Left lung (tissue), 10 donors: ENCODE results near the gene MYPN. TPM values are rescaled to one million over a fixed set of nuclear protein-coding genes. Genes with fewer than 3 reads are reported as not detected.

Experiments used
- ATAC-seq: fragments of 200-7000 bp; cut with Tn5 transposase; one replicate; pipeline ENCODE4 v1.9.1; 2020; ENCODE audit warnings: moderate library complexity
- DNase-seq, 4 donors: peaks; one replicate each; pipeline ENCODE4 v3.0.0-alpha.2; 2013 to 2020
- H3K27ac ChIP-seq, 2 donors: fragments of 200-600 bp; sonication (generic) in 1 of 2; one replicate each; pipeline versions ENCODE4 v1.5.0 to v1.8.0; 2020 to 2021
- H3K27me3 ChIP-seq, 2 donors: fragments of 200-600 bp; sonication (generic) in 1 of 2; one replicate each; pipeline versions ENCODE4 v1.5.0 to v1.8.0; 2020 to 2021
- H3K36me3 ChIP-seq, 2 donors: fragments of 200-600 bp; sonication (generic) in 1 of 2; one replicate each; pipeline versions ENCODE4 v1.5.0 to v1.8.0; 2020 to 2021
- H3K4me1 ChIP-seq, 2 donors: fragments of 200-600 bp; one replicate each; pipeline ENCODE4 v1.8.0; 2021
- H3K4me3 ChIP-seq, 2 donors: fragments of 200-600 bp; sonication (generic) in 1 of 2; one replicate each; pipeline versions ENCODE4 v1.5.0 to v1.8.0; 2020 to 2021; ENCODE audit warnings: mild to moderate bottlenecking in 1 of 2
- H3K9me3 ChIP-seq, 2 donors: fragments of 200-600 bp; sonication (generic) in 1 of 2; one replicate each; pipeline versions ENCODE4 v1.5.0 to v1.8.0; 2020 to 2021
- CTCF ChIP-seq, 2 donors: fragments of 200-600 bp; sonication (generic) in 1 of 2; IDR thresholded peaks; one replicate each; pipeline versions ENCODE4 v1.5.0 to v1.8.0; 2021; ENCODE audit warnings: antibody characterized with exemption in 2 of 2
- intact Hi-C, 2 donors: fragments of 100-400 bp; cut with DNase I; formaldehyde crosslinking; loops; one replicate each; pipeline versions ENCODE4 v1.11.2 to v1.14.2; 2022
- polyA plus RNA-seq, 6 donors: library from polyadenylated mRNA; unstranded; fragments of 120-200 nt; gene quantifications; one replicate each; pipeline ENCODE4 v1.2.1, GENCODE V29; 2013; ENCODE audit not compliant: insufficient read length in 6 of 6
- total RNA-seq, 2 donors: library from RNA; stranded (reverse); fragmentation: NEBNext Ultra II Directional; extraction: Animal tissue kit (Norgen Biotek cat#: 25700); gene quantifications; one replicate each; pipeline ENCODE4 v1.2.1, GENCODE V29; 2021
- donor health status: DM: no; HTN: yes; CAD: no.
- donor health status: DM: no; HTN: no; CAD: no.

Gene MYPN
- total and polyA plus RNA-seq, 8 donors, result 0.03 to 0.13 (median 0.04) TPM; not detected in 3

- Histone ChIP-seq H3K27ac (no peak overlapping the region), H3K36me3 (no peaks in the 10 kb centered on the region), H3K4me3 (no peak overlapping the region), H3K27me3 (no peaks in the 10 kb centered on the region), H3K9me3 (no peaks in the 10 kb centered on the region), H3K4me1 (no peaks in the 10 kb centered on the region)
- intact Hi-C loops, result no loop called here
- no peak for TF ChIP-seq CTCF (IDR thresholded peaks at IDR 0.05)
- DNase-seq, result no peak
- ATAC-seq, result no peak
Measured at GRCh38 chr10:68112837-68113236, 3.5 kb downstream of the MYPN start.

GRCh38 chr10:68118657-68119056 lies 9.4 kb downstream of the MYPN start:
- no peak for ATAC-seq
- TF ChIP-seq CTCF (IDR thresholded peaks at IDR 0.05), result no peak
- Histone ChIP-seq H3K27ac (no peak overlapping the region), H3K4me1 (no peaks in the 10 kb centered on the region), H3K27me3 (no peaks in the 10 kb centered on the region), H3K4me3 (no peak overlapping the region), H3K36me3 (no peaks in the 10 kb centered on the region), H3K9me3 (no peaks in the 10 kb centered on the region)
- intact Hi-C loops, result no loop called here
- DNase-seq, result no peak

- Histone ChIP-seq H3K27me3 (no peaks in the 10 kb centered on the region), H3K9me3 (no peaks in the 10 kb centered on the region), H3K4me3 (no peak overlapping the region), H3K36me3 (no peaks in the 10 kb centered on the region), H3K4me1 (no peaks in the 10 kb centered on the region), H3K27ac (no peak overlapping the region)
- TF ChIP-seq CTCF (IDR thresholded peaks at IDR 0.05), result no peak
- intact Hi-C loops, result no loop called here
- DNase-seq (no peak), ATAC-seq (no peak)
Measured at GRCh38 chr10:68121020-68121743, 11.9 kb downstream of the MYPN start.

- Histone ChIP-seq H3K27ac (no peak overlapping the region), H3K27me3 (no peaks in the 10 kb centered on the region), H3K9me3 (no peaks in the 10 kb centered on the region), H3K4me3 (no peak overlapping the region), H3K4me1 (no peaks in the 10 kb centered on the region), H3K36me3 (no peaks in the 10 kb centered on the region)
- ATAC-seq, result no peak
- no peak for DNase-seq
- TF ChIP-seq CTCF (IDR thresholded peaks at IDR 0.05), result no peak
- intact Hi-C loops, result no loop called here
Measured at GRCh38 chr10:68121852-68122251, 12.6 kb downstream of the MYPN start.

- no peaks in the 10 kb centered on the region for H3K4me1 ChIP-seq
- no peaks in the 10 kb centered on the region for H3K9me3 ChIP-seq
- DNase-seq (no peak), ATAC-seq (no peak)
- no peak for TF ChIP-seq CTCF (IDR thresholded peaks at IDR 0.05)
- H3K27ac ChIP-seq, result no peak overlapping the region
- H3K27me3 ChIP-seq, result no peaks in the 10 kb centered on the region
- H3K36me3 ChIP-seq, result no peaks in the 10 kb centered on the region
- intact Hi-C loops, result no loop called here
- no peak overlapping the region for H3K4me3 ChIP-seq
Measured at GRCh38 chr10:68124718-68125117, 15.4 kb downstream of the MYPN start.
